PC-3 (cell line): Measurements from ENCODE around the gene FAM107B. TPM values are rescaled to one million over a fixed set of nuclear protein-coding genes. Genes with fewer than 3 reads are reported as not detected.

Source experiments
- ATAC-seq: fragments of 200-7000 bp; cut with Tn5 transposase; 2 replicates; pipeline ENCODE4 v1.9.1; 2020; ENCODE audit warnings: mild to moderate bottlenecking, moderate library complexity
- BruUV-seq: library from RNA; stranded (reverse); fragments of 400-500 nt; replicated peaks from 2 replicates; lab custom pipeline; 2021; lab: Mats Ljungman, UMichigan
- CTCF ChIA-PET: fragments of 300-600 bp; sonication (Branson Sonifier 250); formaldehyde crosslinking; loops from one replicate; lab custom pipeline; 2022; ENCODE audit warnings: antibody characterized with exemption; lab: Charles Lee
- POLR2A ChIA-PET: fragments of 300-600 bp; sonication (Branson Sonifier 250); formaldehyde crosslinking; loops from one replicate; lab custom pipeline; 2022; ENCODE audit warnings: antibody characterized with exemption; ENCODE audit not compliant: unreplicated experiment; lab: Charles Lee
- DNase-seq: peaks from one replicate; pipeline ENCODE4 v3.0.0-alpha.2; 2015
- H2AFZ ChIP-seq: fragments of 300-600 bp; sonication (generic); 2 replicates; pipeline ENCODE4 v1.6.0; 2016; ENCODE audit warnings: antibody characterized with exemption, low read length
- H3F3A ChIP-seq: fragments of 300-600 bp; sonication (generic); one replicate; pipeline ENCODE4 v1.6.0; 2017; ENCODE audit warnings: antibody characterized with exemption, low read length, control low read depth, mild to moderate bottlenecking; ENCODE audit not compliant: unreplicated experiment
- H3K27ac ChIP-seq: fragments of 300-600 bp; sonication (generic); 2 replicates; pipeline ENCODE4 v1.5.1; 2016; ENCODE audit warnings: mild to moderate bottlenecking, low read length
- H3K27me3 ChIP-seq: fragments of 300-600 bp; sonication (generic); 2 replicates; pipeline ENCODE4 v1.6.1; 2016; ENCODE audit warnings: low read length, mixed read lengths
- H3K36me3 ChIP-seq: fragments of 300-600 bp; sonication (generic); 2 replicates; pipeline ENCODE4 v1.6.1; 2016; ENCODE audit warnings: low read depth, mixed run types, low read length, mixed read lengths
- H3K4me1 ChIP-seq: fragments of 300-600 bp; sonication (generic); 2 replicates; pipeline ENCODE4 v1.5.1; 2016; ENCODE audit warnings: low read length; ENCODE audit not compliant: insufficient read depth
- H3K4me2 ChIP-seq: fragments of 300-600 bp; sonication (generic); 2 replicates; pipeline ENCODE4 v1.6.0; 2016; ENCODE audit warnings: low read length
- H3K4me3 ChIP-seq: fragments of 300-600 bp; sonication (generic); 2 replicates; pipeline ENCODE4 v1.5.1; 2016; ENCODE audit warnings: mild to moderate bottlenecking, low read length, mixed read lengths
- H3K79me2 ChIP-seq: fragments of 300-600 bp; sonication (generic); 2 replicates; pipeline ENCODE4 v1.6.1; 2017; ENCODE audit warnings: low read length, mixed read lengths
- H3K9ac ChIP-seq: fragments of 300-600 bp; sonication (generic); 2 replicates; pipeline ENCODE4 v1.6.0; 2016; ENCODE audit warnings: mild to moderate bottlenecking, low read length
- H3K9me2 ChIP-seq: fragments of 300-600 bp; sonication (generic); replicated peaks from 2 replicates; pipeline ENCODE4 v1.6.1; 2016; ENCODE audit warnings: mixed run types, low read length, mixed read lengths
- H3K9me3 ChIP-seq: fragments of 300-600 bp; sonication (generic); 2 replicates; pipeline ENCODE4 v1.6.1; 2016; ENCODE audit warnings: low read length, mixed read lengths
- H4K20me1 ChIP-seq: fragments of 300-600 bp; sonication (generic); 2 replicates; pipeline ENCODE4 v1.6.1; 2016; ENCODE audit warnings: low read length, mixed read lengths
- EZH2 ChIP-seq: fragments of 300-600 bp; sonication (generic); IDR thresholded peaks from one replicate; pipeline ENCODE4 v1.6.1; 2017; ENCODE audit warnings: antibody characterized with exemption, mild to moderate bottlenecking, low read length; ENCODE audit not compliant: unreplicated experiment
- EZH2phosphoT487 ChIP-seq: fragments of 300-600 bp; sonication (generic); IDR thresholded peaks from 2 replicates; pipeline ENCODE4 v1.6.1; 2018; ENCODE audit warnings: mild to moderate bottlenecking, antibody characterized with exemption, low read length, borderline replicate concordance
- intact Hi-C: fragments of 100-400 bp; cut with micrococcal nuclease; formaldehyde crosslinking; loops from 2 replicates; pipeline ENCODE4 v1.9.0; 2023
- total RNA-seq: library from RNA; depleted of rRNA; stranded (reverse); fragments of >200 nt; gene quantifications from 2 replicates; pipeline ENCODE4 v1.2.3, GENCODE V29; 2014
- TF ChIP-seq, protein P1 (sequence below): fragments of 300-600 bp; sonication (generic); conservative IDR thresholded peaks from 2 replicates; pipeline ENCODE4 v1.5.1; 2017; ENCODE audit warnings: antibody characterized with exemption, low read depth, mild to moderate bottlenecking, low read length

Gene FAM107B
- total RNA-seq, 1 experiment from 2014 or later, result 36.6 TPM

DNA sequence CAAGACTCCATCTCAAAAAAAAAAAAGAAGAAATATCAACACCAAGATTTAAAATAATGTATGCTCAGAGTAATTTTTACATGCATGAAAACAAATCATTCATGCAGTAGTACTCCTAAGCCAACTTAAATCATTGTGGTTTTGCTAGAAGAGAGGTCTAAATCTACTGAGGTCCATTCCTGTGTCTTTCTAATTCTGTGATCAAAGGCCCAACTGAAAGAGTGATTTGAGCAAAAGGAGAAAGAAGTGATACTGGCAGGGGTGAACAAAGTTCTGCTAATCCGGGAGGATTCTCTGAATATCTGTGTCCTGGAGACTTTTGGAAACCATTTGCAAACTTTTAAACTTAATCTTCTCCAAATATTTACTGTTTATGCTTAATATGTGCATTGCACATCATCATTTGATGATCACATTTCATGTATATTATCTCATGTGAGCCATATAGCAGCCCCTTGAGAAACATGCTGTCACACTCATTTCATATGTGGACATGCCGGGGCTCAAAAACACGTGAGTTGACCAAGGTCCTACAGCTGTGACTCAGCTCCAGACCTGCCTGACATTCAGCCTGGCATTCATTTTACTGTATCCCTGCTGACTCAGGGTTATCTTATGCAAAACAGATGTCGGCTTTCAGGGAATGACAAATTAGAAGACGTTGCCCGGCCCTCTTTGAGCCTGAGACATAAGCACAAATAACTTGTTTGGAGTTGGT is 76.4 kb downstream of the FAM107B start:
- BruUV-seq, result no TSS peak
- Histone ChIP-seq H3F3A (no peaks in the 10 kb centered on the region), H3K9me3 (no peaks in the 10 kb centered on the region), H2AFZ (no peak overlapping the region), H3K9ac (no peak overlapping the region), H3K36me3 (no peaks in the 10 kb centered on the region), H3K27me3 (no peaks in the 10 kb centered on the region), H3K27ac (no peak overlapping the region), H3K4me1 (no peaks in the 10 kb centered on the region), H3K4me2 (no peak overlapping the region), H3K9me2 (no peaks in the 10 kb centered on the region), H3K79me2 (no peaks in the 10 kb centered on the region), H4K20me1 (no peaks in the 10 kb centered on the region), H3K4me3 (no peak overlapping the region)
- TF ChIP-seq EZH2, result no peak
- TF ChIP-seq EZH2phosphoT487, result no peak
- TF ChIP-seq, protein P1, sequence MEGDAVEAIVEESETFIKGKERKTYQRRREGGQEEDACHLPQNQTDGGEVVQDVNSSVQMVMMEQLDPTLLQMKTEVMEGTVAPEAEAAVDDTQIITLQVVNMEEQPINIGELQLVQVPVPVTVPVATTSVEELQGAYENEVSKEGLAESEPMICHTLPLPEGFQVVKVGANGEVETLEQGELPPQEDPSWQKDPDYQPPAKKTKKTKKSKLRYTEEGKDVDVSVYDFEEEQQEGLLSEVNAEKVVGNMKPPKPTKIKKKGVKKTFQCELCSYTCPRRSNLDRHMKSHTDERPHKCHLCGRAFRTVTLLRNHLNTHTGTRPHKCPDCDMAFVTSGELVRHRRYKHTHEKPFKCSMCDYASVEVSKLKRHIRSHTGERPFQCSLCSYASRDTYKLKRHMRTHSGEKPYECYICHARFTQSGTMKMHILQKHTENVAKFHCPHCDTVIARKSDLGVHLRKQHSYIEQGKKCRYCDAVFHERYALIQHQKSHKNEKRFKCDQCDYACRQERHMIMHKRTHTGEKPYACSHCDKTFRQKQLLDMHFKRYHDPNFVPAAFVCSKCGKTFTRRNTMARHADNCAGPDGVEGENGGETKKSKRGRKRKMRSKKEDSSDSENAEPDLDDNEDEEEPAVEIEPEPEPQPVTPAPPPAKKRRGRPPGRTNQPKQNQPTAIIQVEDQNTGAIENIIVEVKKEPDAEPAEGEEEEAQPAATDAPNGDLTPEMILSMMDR, result no peak
- ATAC-seq (no peak), DNase-seq (peak; percentile 1)
- ChIA-PET CTCF (no interaction called here), POLR2A (no interaction called here)
- intact Hi-C loops, result no loop called here

DNA sequence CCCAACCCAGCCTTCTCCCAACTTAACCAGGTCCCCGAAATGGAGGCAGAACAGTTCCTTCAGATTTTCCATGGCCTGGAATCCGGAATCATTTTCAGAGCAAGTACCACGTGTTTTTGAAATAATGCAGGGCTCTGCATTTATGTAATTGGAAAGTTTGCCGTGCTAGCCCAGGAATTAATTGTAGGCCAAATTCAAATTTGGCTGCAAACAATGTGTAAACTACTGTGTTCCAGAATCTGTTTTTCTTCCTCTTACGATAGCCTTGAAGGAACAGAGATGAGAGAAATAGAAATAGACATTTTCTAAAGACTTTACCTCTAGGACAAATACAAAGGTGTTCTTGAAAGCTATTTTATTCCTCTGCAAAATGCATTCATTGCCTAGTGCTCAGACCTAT is 77.4 kb downstream of the FAM107B start:
- CTCF ChIA-PET, result no interaction called here
- H3K27me3 ChIP-seq, result no peaks in the 10 kb centered on the region

DNA sequence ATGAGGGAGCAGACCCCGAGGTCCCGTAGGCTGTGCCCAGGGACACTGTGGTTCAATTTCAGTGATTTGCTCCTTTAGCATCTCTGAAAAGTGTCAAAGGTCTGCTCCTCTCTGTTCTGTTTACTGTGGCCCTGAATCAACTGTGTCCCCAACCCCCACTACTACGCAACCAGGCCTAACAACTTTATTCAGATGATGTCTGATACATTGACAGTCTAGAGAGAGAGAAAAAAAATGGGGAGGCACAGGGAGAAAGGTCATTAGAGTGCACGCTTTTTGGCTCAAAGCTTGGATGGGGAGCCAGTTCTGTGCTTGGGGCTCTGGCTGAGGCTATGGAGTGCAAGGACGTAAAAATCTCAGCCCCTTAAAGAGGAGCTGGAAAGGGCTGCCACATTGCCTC is 77.9 kb downstream of the FAM107B start:
- intact Hi-C loops, result no loop called here
- no peak overlapping the region for H3K4me3 ChIP-seq

More for the DNA sequence above, 77.4 kb downstream of the FAM107B start:
- BruUV-seq, result no TSS peak
- ATAC-seq, result no peak
- no peaks in the 10 kb centered on the region for H3F3A ChIP-seq
- no peaks in the 10 kb centered on the region for H3K36me3 ChIP-seq
- no peak overlapping the region for H2AFZ ChIP-seq
- no peak overlapping the region for H3K4me3 ChIP-seq
- H3K79me2 ChIP-seq, result no peaks in the 10 kb centered on the region
- H3K4me1 ChIP-seq, result no peaks in the 10 kb centered on the region
- TF ChIP-seq EZH2phosphoT487 (no peak), EZH2 (no peak)
- TF ChIP-seq, protein P1, result no peak
- no peak overlapping the region for H3K4me2 ChIP-seq
- H3K9me3 ChIP-seq, result no peaks in the 10 kb centered on the region
- no peak overlapping the region for H3K27ac ChIP-seq
- POLR2A ChIA-PET, result no interaction called here
- intact Hi-C loops, result no loop called here
- no peak for DNase-seq
- no peak overlapping the region for H3K9ac ChIP-seq
- no peaks in the 10 kb centered on the region for H4K20me1 ChIP-seq
- no peaks in the 10 kb centered on the region for H3K9me2 ChIP-seq

More for the DNA sequence above, 77.9 kb downstream of the FAM107B start:
- ATAC-seq, result no peak
- DNase-seq, result no peak
- Histone ChIP-seq H3K9ac (no peak overlapping the region), H3K9me2 (no peaks in the 10 kb centered on the region), H3K36me3 (no peaks in the 10 kb centered on the region), H2AFZ (no peak overlapping the region), H3K27me3 (no peaks in the 10 kb centered on the region), H3K9me3 (no peaks in the 10 kb centered on the region), H3K4me2 (no peak overlapping the region), H3F3A (no peaks in the 10 kb centered on the region), H3K79me2 (no peaks in the 10 kb centered on the region), H4K20me1 (no peaks in the 10 kb centered on the region), H3K27ac (no peak overlapping the region), H3K4me1 (no peaks in the 10 kb centered on the region)
- TF ChIP-seq EZH2 (no peak), EZH2phosphoT487 (no peak)
- TF ChIP-seq, protein P1, result no peak
- POLR2A ChIA-PET, result no interaction called here
- no TSS peak for BruUV-seq
- CTCF ChIA-PET, result no interaction called here
